HepG2 (cell line): ENCODE data around the gene RASA3. TPM values are rescaled to one million over a fixed set of nuclear protein-coding genes. Genes with fewer than 3 reads are reported as not detected.

ENCODE experiments used
- ATAC-seq: fragments of 200-7000 bp; cut with Tn5 transposase; 3 replicates; pipeline ENCODE4 v1.9.1; 2020; ENCODE audit warnings: mild to moderate bottlenecking, moderate library complexity
- BruUV-seq: library from RNA; stranded (reverse); fragments of 400-500 nt; replicated peaks from 2 replicates; lab custom pipeline; 2021; lab: Mats Ljungman, UMichigan
- CTCF ChIA-PET: fragments of 300-600 bp; formaldehyde crosslinking; extraction: SDS; loops from one replicate; lab custom pipeline; 2021; ENCODE audit warnings: low total read pairs, inconsistent platforms, low intra/inter-chr PET ratio; lab: Yijun Ruan, JAX
- POLR2A ChIA-PET: fragments of 350-600 bp; sonication (Branson Sonifier 250); formaldehyde crosslinking; loops from one replicate; lab custom pipeline; 2020; ENCODE audit warnings: antibody characterized with exemption, inconsistent platforms; lab: Yijun Ruan, JAX
- DNase-seq: peaks from one replicate; pipeline ENCODE4 v3.0.0-alpha.2; 2015; ENCODE audit warnings: low spot score
- FAIRE-seq: peaks from 3 replicates; lab custom pipeline; 2011; peaks lifted over from hg19 to GRCh38; lab: Jason Lieb, UNC
- H2AFZ ChIP-seq: one replicate; pipeline ENCODE4 v1.6.1; 2011; ENCODE audit warnings: low read length, inconsistent platforms
- H3K27ac ChIP-seq: fragments of 300-600 bp; 3 replicates; pipeline ENCODE4 v1.8.0; 2011; ENCODE audit warnings: mixed run types, mild to moderate bottlenecking, mixed read lengths, low read length, inconsistent platforms; ENCODE audit not compliant: insufficient read depth; ENCODE audit errors: extremely low read length
- H3K27me3 ChIP-seq, 2 experiments: fragments of 200-600 bp in 1 of 2; 2 replicates in 1 of 2; 3 replicates in 1 of 2; pipeline versions ENCODE4 v1.6.0 to v1.8.0; 2011; ENCODE audit warnings: low read length in 2 of 2, mild to moderate bottlenecking in 2 of 2, moderate library complexity in 2 of 2, inconsistent platforms in 1 of 2; ENCODE audit not compliant: insufficient read depth in 2 of 2, control insufficient read depth in 1 of 2
- H3K36me3 ChIP-seq, 2 experiments: fragments of 200-600 bp in 1 of 2; replicated peaks in 1 of 2; 2 replicates in 1 of 2; 3 replicates in 1 of 2; pipeline versions ENCODE4 v1.5.1 to v1.8.0; 2011; ENCODE audit warnings: low read length in 2 of 2, inconsistent platforms in 1 of 2; ENCODE audit not compliant: insufficient read depth in 2 of 2, control insufficient read depth in 1 of 2
- H3K4me1 ChIP-seq: 2 replicates; pipeline ENCODE4 v1.5.1; 2012; ENCODE audit warnings: low read length, inconsistent platforms; ENCODE audit not compliant: insufficient read depth
- H3K4me2 ChIP-seq: 2 replicates; pipeline ENCODE4 v1.6.0; 2011; ENCODE audit warnings: low read depth, low read length, inconsistent platforms
- H3K4me3 ChIP-seq, 3 experiments: fragments of 200-600 bp in 1 of 3; sonication (generic), shearing (Covaris generic) in 1 of 3; replicated peaks in 1 of 3; 2 replicates each; pipeline ENCODE4 v1.5.1; 2011 to 2016; ENCODE audit warnings: low read length in 3 of 3, inconsistent platforms in 2 of 3, low read depth in 2 of 3, mild to moderate bottlenecking in 2 of 3, control low read depth in 1 of 3, mixed read lengths in 1 of 3; ENCODE audit not compliant: insufficient read depth in 1 of 3
- H3K79me2 ChIP-seq: one replicate; pipeline ENCODE4 v1.6.1; 2011; ENCODE audit warnings: low read length, inconsistent platforms; ENCODE audit not compliant: insufficient read depth
- H3K9ac ChIP-seq: 2 replicates; pipeline ENCODE4 v1.6.0; 2011; ENCODE audit warnings: mild to moderate bottlenecking, low read depth, low read length, inconsistent platforms; ENCODE audit not compliant: insufficient read depth
- H3K9me3 ChIP-seq: 2 replicates; pipeline ENCODE4 v1.5.1; 2012; ENCODE audit warnings: mild to moderate bottlenecking, low read length
- H4K20me1 ChIP-seq: 2 replicates; pipeline ENCODE4 v1.6.0; 2011; ENCODE audit warnings: inconsistent platforms, mild to moderate bottlenecking, low read length, moderate library complexity; ENCODE audit not compliant: insufficient read depth
- ATF6 ChIP-seq: sonication (generic); formaldehyde crosslinking; conservative IDR thresholded peaks from 2 replicates; pipeline ENCODE4 v1.4.0; 2020; ENCODE audit warnings: missing genetic modification reagents
- KAT2B ChIP-seq: fragments of 150-350 bp; IDR thresholded peaks from 2 replicates; pipeline ENCODE4 v1.6.1; 2014; ENCODE audit warnings: low read depth, low read length, borderline replicate concordance
- KLF15 ChIP-seq: sonication (generic); formaldehyde crosslinking; IDR thresholded peaks from 2 replicates; pipeline ENCODE4 v1.8.1; 2023; ENCODE audit warnings: borderline replicate concordance, mild to moderate bottlenecking, inconsistent platforms, missing genetic modification reagents, mixed read lengths
- MBD4 ChIP-seq: IDR thresholded peaks from 2 replicates; pipeline ENCODE4 v1.6.1; 2012; ENCODE audit warnings: low read length, inconsistent platforms, borderline replicate concordance
- NONO ChIP-seq, 2 experiments: fragments of 450-650 bp in 1 of 2; sonication (generic) in 1 of 2; formaldehyde crosslinking in 1 of 2; IDR thresholded peaks in 1 of 2; conservative IDR thresholded peaks in 1 of 2; 2 replicates each; pipeline versions ENCODE4 v1.6.1 to v1.8.0; 2017 to 2022; ENCODE audit warnings: mild to moderate bottlenecking in 1 of 2, missing genetic modification reagents in 1 of 2, moderate library complexity in 1 of 2
- ZNF20 ChIP-seq: sonication (generic); formaldehyde crosslinking; IDR thresholded peaks from 2 replicates; pipeline ENCODE4 v1.4.0; 2020; ENCODE audit warnings: mild to moderate bottlenecking, moderate library complexity, missing genetic modification reagents
- ZNF280B ChIP-seq: sonication (generic); formaldehyde crosslinking; IDR thresholded peaks from 2 replicates; pipeline ENCODE4 v1.5.0; 2020; ENCODE audit warnings: missing genetic modification reagents, mild to moderate bottlenecking, borderline replicate concordance
- ZNF749 ChIP-seq: sonication (generic); formaldehyde crosslinking; IDR thresholded peaks from 2 replicates; pipeline ENCODE4 v1.8.0; 2022; ENCODE audit warnings: mild to moderate bottlenecking, missing genetic modification reagents, moderate library complexity, borderline replicate concordance
- ZNF878 ChIP-seq: sonication (generic); formaldehyde crosslinking; IDR thresholded peaks from 2 replicates; pipeline ENCODE4 v1.8.1; 2023; ENCODE audit warnings: mild to moderate bottlenecking, missing genetic modification reagents, moderate library complexity
- WGBS: methylation state at CpG from one replicate; pipeline ENCODE4 v1.1.6; 2017; ENCODE audit warnings: low lambda C conversion rate; 5-methylcytosine and 5-hydroxymethylcytosine counted together
- in situ Hi-C: cut with HindIII; loops from 2 replicates; pipeline ENCODE4 v1.10.0; 2017; ENCODE audit warnings: low pct_unique_long_range_greater_than_20kb; ENCODE audit not compliant: extremely low pct_ligation_motif_present
- intact Hi-C: fragments of 100-400 bp; cut with micrococcal nuclease; formaldehyde crosslinking; loops from one replicate; pipeline ENCODE4 v1.10.0; 2022; ENCODE audit not compliant: unreplicated experiment
- polyA plus RNA-seq, 8 experiments: library from polyadenylated mRNA; depleted of rRNA in 3 of 8; stranded (reverse) in 7 of 8; unstranded in 1 of 8; fragments of >200 nt; fragmentation: Illumina TruSeq in 4 of 8; extraction: Trizol in 4 of 8; gene quantifications; 2 replicates each; pipeline versions ENCODE4 v1.2.1 to v1.2.3, GENCODE V29; 2011 to 2016; ENCODE audit warnings: low read depth in 4 of 8, missing spikeins in 1 of 8, mixed read lengths in 1 of 8; ENCODE audit not compliant: insufficient read depth in 1 of 8
- total RNA-seq, 5 experiments: library from RNA; depleted of rRNA; stranded (reverse); fragments of >200 nt; fragmentation: Illumina TruSeq; extraction: Trizol; gene quantifications; 2 replicates each; pipeline ENCODE4 v1.2.3, GENCODE V29; 2016; ENCODE audit warnings: low read depth in 1 of 5
- TF ChIP-seq, protein P1 (sequence below): sonication (generic); formaldehyde crosslinking; conservative IDR thresholded peaks from 2 replicates; pipeline ENCODE4 v1.4.0; 2020; ENCODE audit warnings: missing genetic modification reagents

Gene RASA3
- total and polyA plus RNA-seq, 2 of the 13 experiments (the other 11 are each of a cell fraction or from before 2014, with no cell fraction given): 0.05 TPM; not detected in 1

- ChIA-PET CTCF (no interaction called here), POLR2A (no interaction called here)
- H2AFZ ChIP-seq: no peak overlapping the region
- in situ Hi-C loops: no loop called here
- no peak overlapping the region for H3K27ac ChIP-seq
- no peak for DNase-seq
- H3K4me1 ChIP-seq: no peaks in the 10 kb centered on the region
- no peak for FAIRE-seq
- no TSS peak for BruUV-seq
- no peak overlapping the region for H3K9ac ChIP-seq
- no peaks in the 10 kb centered on the region for H3K79me2 ChIP-seq
- H3K4me2 ChIP-seq: no peak overlapping the region
- peak; percentile 13; the same call in 1 of the 3 replicates for ATAC-seq
- TF ChIP-seq NONO (IDR thresholded peaks at IDR 0.05) (no peak), NONO (CRISPR knock-in tag; conservative IDR thresholded peaks at IDR 0.05) (no peak), MBD4 (no peak), ZNF20 (CRISPR knock-in tag) (no peak), ZNF280B (CRISPR knock-in tag) (no peak), ZNF749 (CRISPR knock-in tag) (no peak), KAT2B (no peak), ATF6 (CRISPR knock-in tag) (no peak), KLF15 (CRISPR knock-in tag) (no peak), ZNF878 (CRISPR knock-in tag) (no peak)
- TF ChIP-seq, protein P1, sequence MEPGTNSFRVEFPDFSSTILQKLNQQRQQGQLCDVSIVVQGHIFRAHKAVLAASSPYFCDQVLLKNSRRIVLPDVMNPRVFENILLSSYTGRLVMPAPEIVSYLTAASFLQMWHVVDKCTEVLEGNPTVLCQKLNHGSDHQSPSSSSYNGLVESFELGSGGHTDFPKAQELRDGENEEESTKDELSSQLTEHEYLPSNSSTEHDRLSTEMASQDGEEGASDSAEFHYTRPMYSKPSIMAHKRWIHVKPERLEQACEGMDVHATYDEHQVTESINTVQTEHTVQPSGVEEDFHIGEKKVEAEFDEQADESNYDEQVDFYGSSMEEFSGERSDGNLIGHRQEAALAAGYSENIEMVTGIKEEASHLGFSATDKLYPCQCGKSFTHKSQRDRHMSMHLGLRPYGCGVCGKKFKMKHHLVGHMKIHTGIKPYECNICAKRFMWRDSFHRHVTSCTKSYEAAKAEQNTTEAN (CRISPR knock-in tag): no peak
- TF ChIP-seq, all 625 proteins: peak for 0
- Histone ChIP-seq H3K9me3 (no peaks in the 10 kb centered on the region), H3K4me3 (no peak overlapping the region), H3K27me3 (peaks cover 12 to 50% of the 10 kb centered on the region in 2 experiments; a peak in 3 of 5 replicates), H3K36me3 (no peaks in the 10 kb centered on the region), H4K20me1 (no peaks in the 10 kb centered on the region)
- WGBS: 50% methylated on average over 34 of the region's 46 CpGs
- intact Hi-C loops: no loop called here
These were observed 131.0 kb downstream of the RASA3 start for GRCh38 chr13:114001331-114002008.
